Fibroblast of peridontal ligament (primary cell): Measurements from ENCODE around the gene APOBEC3G.

ENCODE experiments used
- DNase-seq: peaks from one replicate; pipeline ENCODE4 v3.0.0-alpha.2; 2010; ENCODE audit errors: extremely low read depth

The APOBEC3G gene

DNA sequence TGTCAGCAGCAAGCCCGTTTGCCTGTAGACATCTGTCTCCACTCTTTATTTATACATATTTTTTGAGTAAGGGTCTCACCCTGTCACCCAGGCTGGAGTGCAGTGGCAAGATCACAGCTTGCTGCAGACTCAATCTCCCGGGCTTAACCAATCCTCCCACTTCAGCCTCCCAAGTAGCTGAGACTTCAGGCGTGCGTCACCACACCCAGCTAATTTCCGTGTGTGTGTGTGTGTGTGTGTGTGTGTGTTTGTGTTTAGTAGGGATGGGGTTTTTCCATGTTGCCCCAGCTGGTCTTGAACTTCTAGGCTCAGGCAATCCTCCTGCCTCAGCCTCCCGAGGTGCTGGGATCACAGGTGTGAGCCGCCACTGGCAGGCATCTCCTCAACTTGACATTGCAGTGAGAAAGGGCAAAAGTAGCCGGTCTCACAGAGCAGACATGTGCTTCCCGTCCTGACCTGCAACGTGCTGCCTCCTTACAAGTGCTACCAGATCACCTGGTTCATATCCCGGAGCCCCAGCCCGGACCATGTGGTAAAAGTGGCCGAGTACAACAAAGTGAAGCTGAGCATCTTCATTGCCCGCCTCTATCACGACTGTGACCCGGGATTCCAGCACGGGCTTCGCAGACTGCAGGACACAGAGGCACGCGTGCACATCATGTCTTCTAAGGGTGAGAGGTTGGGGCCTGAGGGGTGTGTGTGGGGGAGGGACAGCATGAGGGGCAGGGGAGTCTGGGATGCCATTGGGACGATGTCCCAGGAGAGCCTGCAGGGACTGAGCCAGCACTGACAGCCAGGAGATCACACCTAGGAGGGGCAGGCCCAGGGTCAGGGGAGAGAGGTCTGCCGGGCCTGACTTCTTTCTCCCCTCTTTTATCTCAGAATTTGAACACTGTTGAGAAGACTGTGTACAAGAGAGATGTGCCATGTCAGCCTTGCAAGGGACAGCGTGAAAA lies 14.3 kb downstream of the APOBEC3G start:
- DNase-seq = no peak

DNA sequence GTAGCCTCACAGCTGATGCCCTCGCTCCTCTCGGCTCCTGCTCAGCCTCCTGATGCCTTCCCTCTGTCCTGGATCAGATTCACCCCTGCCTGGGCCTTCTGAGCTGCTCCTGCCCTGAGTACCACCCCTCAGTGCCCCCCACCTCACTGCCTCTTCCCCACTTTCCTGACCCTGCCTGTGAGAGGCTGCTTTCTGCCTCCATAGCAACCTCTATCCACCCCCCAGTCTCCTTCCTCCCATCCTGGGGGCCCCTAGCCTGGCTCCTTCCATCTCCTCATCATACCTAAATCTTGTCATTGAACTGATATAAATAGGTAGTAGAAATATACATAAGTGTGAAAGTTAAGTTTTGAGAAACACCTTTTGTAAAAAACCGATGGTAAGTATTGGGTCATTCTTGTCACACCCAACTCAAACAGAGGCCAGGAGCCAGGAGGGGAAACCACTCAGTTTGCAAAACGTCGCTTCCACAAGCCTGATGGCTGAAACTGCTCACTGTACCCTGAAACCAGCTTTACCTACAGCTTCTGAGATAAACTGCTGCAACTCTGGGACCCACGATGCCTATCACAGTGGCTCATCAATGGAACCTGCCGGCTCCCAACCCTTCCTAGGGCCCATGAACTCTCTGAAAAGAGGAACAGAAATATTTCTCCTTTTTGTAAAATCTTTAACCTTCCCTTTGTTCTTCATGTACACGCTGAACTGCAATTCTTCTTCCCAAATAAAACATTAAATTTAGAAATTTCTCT lies 15.2 kb downstream of the APOBEC3G start:
- no peak for DNase-seq

DNA sequence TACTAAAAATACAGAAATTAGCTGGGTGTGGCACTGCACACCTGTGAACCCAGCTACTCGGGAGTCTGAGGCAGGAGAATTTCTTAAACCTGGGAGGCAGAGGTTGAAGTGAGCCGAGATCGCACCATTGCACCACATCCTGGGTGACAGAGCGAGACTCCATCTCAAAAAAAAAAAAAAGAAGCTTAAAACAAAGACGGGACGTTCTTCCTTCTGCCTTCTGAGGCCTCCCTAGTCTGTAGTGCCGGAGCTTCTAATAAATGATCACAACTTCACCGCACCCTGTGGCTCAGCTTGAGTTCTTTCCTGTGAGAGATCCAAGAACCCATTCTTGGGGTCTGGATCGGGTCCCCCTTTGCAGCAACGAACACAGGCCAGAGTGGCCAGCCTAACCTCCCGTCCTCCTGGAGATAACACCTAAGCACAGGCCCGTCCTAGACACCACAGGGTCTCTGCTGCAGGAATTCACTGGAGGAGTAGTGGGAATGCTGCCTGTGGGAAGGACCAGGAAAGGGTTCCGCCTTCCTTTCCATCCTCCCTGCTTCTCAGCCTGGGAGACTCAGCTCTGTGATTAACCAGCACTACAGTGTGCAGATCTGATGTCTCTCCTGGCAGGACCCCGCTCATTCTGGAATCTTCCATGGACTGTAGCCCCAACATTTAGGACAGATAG lies 17.8 kb downstream of the APOBEC3G start:
- no peak for DNase-seq

DNA sequence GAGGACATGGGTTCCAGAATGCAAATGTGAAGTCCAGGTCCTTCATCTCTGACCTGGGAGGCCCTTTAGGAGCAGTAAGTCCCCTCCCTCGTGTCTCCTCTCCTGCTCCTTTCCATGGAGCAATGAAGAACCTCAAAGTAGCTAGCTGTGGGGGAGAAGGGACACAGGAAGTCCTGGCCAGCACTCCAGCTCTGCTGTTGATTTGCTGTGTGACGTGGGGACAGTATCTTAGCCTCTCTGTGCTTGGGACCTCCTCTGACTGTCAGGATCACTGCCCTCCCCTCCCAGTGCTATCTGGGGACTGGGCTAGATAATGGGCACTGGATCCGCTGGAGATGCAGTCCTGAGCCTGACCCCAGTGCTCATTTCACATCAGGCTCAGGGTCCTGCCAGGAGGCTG lies 18.9 kb downstream of the APOBEC3G start:
- DNase-seq = no peak

DNA sequence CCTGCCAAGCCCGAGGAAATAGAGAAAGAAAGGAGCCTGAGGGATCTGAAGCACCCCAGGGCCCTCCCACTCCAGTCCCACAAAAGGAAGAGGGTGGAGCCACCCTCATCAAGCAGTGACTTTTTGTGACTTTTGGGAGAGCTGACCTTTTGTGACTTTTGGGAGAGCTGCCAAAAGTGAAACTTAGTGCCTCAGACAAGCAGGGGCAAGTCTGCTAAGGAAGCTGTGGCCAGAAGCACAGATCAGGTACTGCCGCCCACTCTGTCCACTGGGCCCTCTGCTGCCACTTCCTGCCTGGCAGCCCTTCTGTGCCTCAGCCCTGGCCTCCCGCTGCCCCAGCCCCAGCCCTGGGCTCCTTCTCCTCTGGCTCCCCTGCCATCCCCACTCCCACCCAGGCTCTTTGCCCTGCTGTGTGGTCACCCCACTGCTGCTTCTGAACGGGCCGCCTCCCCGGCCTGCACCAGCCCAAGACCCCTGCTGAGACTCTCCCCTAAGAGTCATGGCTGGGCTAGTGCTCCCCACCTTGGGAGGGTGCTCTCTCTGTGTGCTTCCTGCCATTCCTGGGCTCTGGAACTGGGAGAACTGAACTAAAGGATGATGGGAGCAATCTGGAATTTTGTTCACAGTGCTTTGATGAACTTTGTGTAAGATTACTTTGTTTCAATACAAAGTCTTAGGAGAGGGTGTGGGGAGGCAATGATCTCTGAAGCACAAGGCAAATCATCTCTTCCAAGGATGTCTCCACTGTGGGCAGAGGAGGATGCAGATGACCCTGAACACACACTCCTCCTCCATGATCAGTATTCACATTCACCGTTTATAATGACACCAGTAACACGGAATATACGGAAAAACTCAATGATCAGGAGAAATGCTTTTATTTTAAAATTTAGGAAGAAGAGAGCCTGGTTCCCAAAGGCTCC lies 20.3 kb downstream of the APOBEC3G start, which contains the start of gene APOBEC3H:
Gene APOBEC3H (plus strand): TSS at position 147 of the 923 bp plus-strand sequence. CDS start 3,035 bp downstream, outside the sequence.
- no peak for DNase-seq

DNA sequence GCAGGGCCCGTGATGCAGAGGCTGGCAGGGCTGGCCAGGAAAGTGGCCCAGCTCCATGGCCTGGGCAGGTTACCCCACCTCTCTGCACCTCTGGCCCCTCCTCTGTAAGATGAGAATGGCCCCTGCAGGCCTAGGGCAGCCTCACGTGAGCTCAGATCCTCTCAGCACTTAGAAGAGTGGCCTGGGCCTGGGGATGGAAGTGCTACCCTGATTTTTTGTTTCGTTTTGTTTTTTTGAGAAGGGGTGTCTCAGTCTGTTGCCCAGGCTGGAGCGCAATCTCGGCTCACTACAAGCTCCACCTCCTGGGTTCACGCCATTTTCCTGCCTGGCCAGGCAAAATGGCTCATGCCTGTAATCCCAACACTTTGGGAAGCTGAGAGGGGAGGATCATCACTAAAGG lies 21.0 kb downstream of the APOBEC3G start:
- no peak for DNase-seq

DNA sequence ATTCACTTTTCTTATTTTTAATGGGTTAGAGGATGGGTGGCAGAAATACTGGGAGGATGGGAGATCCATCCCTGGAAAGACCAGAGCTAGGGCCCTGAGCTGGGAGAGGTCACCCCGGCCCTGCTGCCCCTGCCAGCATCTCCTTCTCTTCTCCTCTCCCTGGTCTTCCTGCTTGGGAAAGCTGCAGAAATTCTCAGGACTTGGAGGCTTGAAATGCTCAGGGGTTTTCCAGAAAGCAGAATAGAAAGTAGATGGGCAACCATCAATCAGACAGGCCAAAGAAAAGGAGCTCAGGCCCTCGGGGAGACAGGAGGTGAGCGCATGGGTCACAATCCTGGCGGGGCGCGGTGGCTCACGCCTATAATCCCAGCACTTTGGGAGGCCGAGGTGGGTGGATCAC lies 21.5 kb downstream of the APOBEC3G start:
- DNase-seq = no peak

DNA sequence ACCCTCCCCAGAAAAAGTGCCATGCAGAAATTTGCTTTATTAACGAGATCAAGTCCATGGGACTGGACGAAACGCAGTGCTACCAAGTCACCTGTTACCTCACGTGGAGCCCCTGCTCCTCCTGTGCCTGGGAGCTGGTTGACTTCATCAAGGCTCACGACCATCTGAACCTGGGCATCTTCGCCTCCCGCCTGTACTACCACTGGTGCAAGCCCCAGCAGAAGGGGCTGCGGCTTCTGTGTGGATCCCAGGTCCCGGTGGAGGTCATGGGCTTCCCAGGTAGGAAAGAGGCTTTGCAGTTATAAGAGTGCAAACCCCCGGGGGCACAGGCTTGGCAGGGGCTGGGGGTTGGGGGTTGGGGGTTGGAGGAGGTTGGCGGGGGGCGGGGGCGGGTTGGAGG lies 24.2 kb downstream of the APOBEC3G start:
- DNase-seq = no peak

DNA sequence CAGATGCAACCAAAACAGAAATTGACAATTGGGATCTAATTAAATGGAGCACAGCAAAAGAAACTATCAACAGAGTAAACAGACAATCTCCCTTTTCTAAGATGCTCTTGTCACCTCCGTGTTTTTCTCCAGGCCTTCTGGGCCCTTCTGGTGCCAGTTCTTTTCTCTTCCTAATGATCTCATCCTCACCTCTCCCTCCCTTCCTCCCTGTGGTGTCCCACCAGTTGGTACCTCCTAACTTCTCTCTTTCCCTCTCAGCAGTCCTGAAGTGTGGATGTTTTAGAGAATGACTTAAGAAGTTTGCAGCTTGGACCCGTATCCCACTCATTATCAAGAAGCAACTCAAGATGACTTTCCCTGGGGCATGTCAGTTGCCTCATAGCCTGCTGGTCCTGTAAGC lies 26.4 kb downstream of the APOBEC3G start:
- DNase-seq = no peak

DNA sequence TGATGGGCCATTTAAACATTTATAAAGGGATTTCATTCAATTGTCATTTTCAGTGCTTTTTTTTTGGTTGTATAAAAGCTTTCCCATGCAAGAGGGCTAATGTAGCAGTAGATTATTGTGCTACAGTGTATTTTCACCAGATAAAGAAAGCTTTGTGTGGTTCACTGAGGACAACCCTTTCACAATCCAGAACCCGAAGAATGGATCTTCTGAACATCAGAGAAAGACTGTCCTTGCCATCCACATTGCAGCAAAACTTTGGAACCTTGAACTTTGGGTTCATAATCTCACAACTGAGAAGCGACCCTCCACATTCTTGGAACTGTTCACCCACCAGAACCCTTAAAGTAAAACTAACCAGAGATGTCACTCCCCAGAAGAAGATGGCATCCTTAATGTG lies 29.3 kb downstream of the APOBEC3G start:
- DNase-seq = no peak

DNA sequence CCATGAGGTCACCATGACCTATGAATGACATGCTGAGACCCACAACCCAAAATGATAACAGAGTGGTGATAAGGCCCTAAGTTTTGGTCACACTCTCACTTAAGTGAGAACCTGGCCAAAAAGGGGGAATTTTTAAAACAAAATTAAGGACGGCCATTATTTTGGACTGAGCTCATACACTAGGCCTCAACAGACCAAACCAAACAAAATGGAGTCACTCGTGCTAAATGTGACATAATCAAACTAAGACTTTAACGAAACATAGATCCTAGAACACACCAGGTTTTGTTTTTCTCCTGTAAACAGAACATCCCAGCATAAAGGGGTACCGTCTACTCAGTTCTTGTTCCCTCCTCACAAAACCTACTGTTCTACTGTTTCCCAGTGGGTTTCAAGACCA lies 31.4 kb downstream of the APOBEC3G start:
- DNase-seq = no peak

DNA sequence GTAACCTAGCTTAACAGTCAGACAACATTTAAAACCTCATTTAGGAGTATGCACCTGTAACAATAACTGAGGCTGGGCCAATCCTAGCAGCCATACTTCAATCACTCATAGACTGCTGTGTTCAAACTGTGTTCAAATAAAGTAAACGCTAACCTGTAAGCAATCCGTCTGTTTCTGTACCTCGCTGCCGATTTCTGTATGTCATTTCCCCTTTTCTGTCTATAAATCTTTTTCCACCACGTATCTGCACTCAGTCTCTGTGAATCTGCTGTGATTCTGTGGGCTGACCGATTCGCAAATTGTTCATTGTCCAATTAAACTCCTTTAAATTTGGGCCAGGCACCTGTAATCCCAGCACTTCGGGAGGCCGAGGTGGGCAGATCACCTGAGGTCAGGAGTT lies 32.3 kb downstream of the APOBEC3G start:
- DNase-seq = no peak

DNA sequence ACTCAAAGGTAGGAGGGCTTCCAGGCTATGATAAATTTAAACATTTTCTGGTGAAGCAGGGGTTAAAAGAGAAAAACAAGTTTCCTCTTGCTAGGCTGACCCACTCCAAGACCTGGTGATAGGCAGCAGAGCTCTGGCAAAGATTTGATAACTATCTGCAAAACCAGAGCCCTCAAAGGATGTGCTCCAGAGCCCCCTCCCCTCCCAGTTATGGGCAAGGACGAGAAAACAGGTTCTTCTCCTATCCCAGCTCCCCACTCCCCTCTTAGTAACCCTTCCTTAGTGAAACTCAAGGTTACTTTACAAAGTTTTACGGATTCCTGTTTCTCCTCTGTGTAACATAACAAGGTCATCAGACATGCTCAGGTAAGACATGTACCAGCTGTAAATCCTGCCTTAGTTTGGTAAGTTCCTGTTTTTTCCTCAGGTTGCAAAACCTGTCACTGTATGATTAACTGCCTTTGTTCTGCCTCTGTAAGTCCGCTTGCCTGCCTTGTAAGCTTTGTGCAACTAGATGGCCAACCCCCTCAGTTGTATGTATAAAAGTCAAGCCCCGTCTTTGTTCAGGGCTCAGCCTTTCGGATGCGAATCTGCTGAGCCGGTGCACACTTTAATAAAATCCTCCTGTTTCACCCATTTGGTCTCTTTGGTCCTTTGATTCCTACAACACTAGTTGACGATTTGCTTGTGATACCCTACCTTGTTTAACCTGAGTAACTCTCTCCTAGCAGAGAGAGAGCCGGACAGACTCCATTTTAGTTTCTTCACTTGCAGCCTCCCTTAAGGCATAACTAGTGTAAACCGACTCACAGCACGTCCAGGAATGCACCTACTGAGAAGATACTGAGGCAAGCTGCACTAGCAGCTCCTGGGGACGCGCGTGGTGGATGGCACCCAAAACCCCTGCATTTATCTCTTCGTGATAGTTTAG lies 33.8 kb downstream of the APOBEC3G start:
- DNase-seq = no peak

DNA sequence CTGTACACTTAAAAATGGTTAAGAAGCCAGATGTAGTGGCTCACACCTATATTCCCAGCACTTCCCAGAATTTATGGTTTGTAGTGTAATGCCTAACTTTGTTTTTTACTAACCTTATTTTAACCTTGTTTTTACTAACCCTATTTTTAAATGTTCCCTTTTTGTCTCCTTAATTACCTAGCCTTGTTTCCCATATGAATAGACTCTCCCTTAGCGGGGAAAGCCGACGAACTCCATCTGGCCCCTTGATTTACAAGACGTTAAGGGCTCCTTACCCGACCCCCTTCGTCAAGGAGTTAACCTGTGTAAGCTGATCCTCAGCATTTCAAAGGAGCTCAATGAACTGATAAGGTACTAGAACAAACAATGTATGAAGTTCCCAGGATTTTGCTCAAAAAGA lies 37.0 kb downstream of the APOBEC3G start:
- no peak for DNase-seq

DNA sequence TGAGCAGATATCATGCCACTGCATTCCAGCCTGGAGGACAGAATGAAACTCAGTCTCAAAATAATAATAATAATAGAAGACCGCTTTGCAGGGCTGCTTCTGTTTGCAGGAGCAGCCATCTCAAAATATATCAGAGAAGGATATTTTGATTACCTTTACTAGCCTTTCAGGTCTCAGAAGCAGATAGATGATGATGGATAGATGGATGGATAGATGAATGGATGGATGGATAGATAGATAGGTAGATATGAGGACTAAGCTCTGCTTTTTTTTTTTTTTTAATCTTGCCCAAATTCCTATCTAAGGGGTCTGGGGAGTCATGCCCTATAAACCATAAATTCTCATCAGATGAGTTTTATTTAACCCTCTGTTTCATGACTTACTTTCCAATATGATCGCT lies 38.5 kb downstream of the APOBEC3G start:
- DNase-seq = no peak

DNA sequence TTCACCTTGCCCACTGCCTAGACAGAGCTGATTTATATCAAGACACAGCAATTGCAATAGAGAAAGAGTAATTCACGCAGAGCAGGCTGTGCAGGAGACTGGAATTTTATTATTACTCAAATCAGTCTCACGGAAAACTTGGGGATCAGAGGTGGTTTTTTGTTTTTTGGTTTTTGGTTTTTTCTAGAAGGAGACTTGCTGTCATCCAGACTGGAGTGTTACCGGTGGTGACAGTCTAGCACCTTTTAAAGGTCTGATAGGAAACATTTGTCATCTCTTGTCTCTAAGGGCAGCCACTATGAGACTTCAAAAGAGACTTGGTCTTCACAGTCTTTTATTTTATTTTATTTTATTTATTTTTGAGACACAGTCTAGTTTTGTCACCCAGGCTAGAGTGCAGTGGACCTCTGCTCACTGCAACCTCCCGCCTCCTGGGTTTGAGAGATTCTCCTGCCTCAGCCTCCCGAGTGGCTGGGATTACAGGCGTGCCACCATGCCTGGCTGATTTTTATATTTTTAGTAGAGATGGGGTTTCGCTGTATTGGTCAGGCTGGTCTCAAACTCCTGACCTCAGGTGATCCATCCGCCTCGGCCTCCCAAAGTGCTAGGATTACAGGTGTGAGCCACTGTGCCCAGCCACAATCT lies 39.0 kb downstream of the APOBEC3G start:
- no peak for DNase-seq

DNA sequence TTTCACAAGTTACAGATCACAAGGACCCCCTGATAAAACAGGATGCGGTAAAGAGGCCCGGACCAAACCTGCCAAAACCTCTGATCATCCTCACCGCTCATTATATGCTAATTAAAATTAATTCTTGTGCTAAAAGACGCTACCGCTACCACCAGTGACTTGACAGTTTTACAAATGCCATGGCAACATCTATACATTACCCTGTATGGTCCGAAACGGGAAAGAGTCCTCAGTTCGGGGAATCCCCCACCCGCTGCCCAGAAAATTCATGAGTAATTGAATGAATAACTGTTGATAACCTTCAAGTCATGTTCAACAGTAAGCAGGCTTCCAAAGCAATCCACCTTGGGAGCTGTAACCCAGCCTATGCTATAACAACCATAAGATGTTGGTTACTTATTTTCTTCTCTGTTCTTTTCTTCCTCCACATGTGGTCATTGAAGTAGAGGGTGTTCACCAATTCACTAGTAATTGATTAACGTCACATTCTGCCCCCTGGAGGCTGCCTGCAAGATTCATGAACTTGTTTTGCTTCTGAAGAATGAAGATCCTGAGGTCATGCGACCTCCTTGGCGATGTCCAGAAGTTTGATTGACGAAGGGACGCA lies 40.6 kb downstream of the APOBEC3G start:
- peak; percentile 69 for DNase-seq

DNA sequence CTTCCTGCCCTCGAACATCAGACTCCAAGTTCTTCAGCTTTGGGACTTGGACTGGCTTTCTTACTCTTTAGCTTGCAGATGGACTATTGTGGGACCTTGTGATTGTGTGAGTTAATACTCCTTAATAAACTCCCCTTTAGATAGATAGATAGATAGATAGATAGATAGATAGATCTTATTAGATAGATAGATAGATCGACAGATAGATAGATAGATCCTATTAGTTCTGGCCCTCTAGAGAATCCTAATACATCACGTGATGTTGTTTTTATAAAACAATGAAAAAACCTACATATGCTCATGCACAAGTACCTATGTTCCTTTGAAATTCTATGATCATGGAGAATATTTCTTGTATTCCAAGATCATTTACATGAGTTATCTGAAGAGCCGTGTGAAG lies 43.9 kb downstream of the APOBEC3G start:
- no peak for DNase-seq

DNA sequence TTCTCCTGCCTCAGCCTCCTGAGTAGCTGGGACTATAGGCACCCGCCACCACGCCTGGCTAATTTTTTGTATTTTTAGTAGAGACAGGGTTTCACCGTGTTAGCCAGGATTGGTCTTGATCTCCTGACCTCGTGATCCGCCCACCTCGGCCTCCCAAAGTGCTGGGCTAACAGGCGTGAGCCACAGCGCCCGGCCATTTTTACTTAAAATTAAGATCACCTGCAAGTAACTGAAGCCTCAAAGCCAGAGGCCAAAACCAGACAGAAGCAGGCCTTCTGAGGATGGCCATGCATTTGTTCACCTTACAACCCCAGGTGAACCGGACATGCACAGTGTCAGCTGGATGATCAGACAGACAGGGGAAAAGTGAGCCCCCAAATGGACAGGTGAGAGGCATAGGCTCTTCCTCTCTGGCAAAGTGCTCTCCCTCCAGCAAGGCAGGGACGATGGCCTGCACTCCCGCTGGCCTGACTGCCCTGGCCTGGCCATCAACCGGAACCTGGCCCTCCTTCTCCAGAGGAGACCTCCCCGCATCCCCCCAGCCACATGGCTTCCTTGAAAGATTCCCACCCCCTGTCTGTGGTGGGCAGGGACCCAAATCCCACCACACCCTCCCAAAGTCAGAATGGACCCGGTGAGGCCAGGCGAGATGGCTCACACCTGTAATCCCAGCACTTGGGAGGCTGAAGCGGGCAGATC lies 45.8 kb downstream of the APOBEC3G start:
- DNase-seq = no peak
